ENCODE data around the gene SCAMP5.

- TF ChIP-seq CTCF (IDR thresholded peaks at IDR 0.05), result no peak
- no peak for TF ChIP-seq POLR2A (IDR thresholded peaks at IDR 0.05)
Observed at GRCh38 chr15:74959586-74959939, 35.8 kb upstream of the SCAMP5 start.

Measured in right lobe of liver (tissue), 4 donors.